ENCODE data around the gene ADARB1.

DNA sequence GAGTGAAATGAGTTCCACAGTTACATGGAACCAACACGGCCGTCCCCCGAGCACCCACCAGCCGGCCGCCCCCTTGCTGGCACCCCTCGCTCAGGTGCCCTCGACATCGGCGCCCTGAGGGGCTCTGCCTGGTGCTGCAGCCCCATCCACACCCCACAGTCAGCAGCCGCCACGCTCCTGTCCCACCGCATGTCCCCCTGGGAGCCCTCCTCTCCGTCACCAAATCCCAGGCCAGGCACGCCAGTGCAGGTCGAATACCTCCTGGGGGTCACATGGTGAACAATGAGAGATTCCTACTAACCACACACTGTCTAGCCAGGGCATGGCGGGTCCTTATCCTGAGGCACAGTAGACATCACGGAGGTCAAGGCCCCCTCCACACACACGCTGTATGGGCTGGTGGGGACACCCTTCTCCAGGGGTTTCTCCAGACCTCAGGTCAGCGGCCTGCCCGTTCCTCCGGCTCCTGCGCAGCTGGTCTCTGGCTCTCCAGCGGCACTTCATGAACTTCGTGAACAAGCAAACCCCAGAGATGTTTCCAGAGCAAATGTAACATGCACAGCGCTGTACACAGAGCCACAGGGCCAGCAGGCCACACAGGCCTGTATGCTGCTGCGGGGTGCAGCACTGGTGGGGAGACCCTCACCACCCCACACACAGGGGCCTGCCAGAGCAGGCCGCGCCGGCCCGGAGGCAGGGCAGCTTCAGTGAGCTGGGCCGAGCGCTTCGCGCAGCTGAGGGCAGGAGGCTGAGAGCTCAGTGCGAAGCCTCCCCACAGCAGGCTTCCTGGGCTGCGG lies 191.5 kb downstream of the ADARB1 start:
- TF ChIP-seq CTCF (conservative IDR thresholded peaks at IDR 0.05; ENCODE audit: low read depth, low read length) (no peak), EZH2 (IDR thresholded peaks at IDR 0.05; ENCODE audit: low read length, unreplicated experiment) (no peak), EZH2phosphoT487 (IDR thresholded peaks at IDR 0.05; ENCODE audit: borderline replicate concordance, low read length) (no peak)

Measured in PC-3 (cell line).